Parathyroid adenoma (tissue), 2 donors: ENCODE data around the gene PPFIA2.

Experiments
- H2AFZ ChIP-seq: fragments of 300-600 bp; sonication (generic); one replicate; pipeline ENCODE4 v1.7.0; 2017; ENCODE audit warnings: antibody characterized with exemption, mild to moderate bottlenecking
- H3K27ac ChIP-seq: fragments of 300-600 bp; sonication (generic); one replicate; pipeline ENCODE4 v1.7.0; 2017
- H3K27me3 ChIP-seq: fragments of 300-600 bp; sonication (generic); one replicate; pipeline ENCODE4 v1.7.0; 2017; ENCODE audit warnings: low read length; ENCODE audit not compliant: control insufficient read depth, insufficient read depth
- H3K36me3 ChIP-seq: fragments of 300-600 bp; sonication (generic); one replicate; pipeline ENCODE4 v1.7.0; 2017; ENCODE audit warnings: low read length; ENCODE audit not compliant: control insufficient read depth, insufficient read depth
- H3K4me1 ChIP-seq: fragments of 300-600 bp; sonication (generic); one replicate; pipeline ENCODE4 v1.7.0; 2017; ENCODE audit warnings: control low read depth
- H3K4me2 ChIP-seq: fragments of 300-600 bp; sonication (generic); one replicate; pipeline ENCODE4 v1.7.0; 2017; ENCODE audit warnings: low read length
- H3K4me3 ChIP-seq: fragments of 300-600 bp; sonication (generic); one replicate; pipeline ENCODE4 v1.7.0; 2017; ENCODE audit warnings: low read depth, low read length
- H3K79me2 ChIP-seq: fragments of 300-600 bp; sonication (generic); one replicate; pipeline ENCODE4 v1.7.0; 2017; ENCODE audit warnings: control low read depth
- H3K9ac ChIP-seq: fragments of 300-600 bp; sonication (generic); one replicate; pipeline ENCODE4 v1.7.0; 2017; ENCODE audit warnings: mild to moderate bottlenecking
- H3K9me3 ChIP-seq: fragments of 300-600 bp; sonication (generic); one replicate; pipeline ENCODE4 v1.7.0; 2017; ENCODE audit warnings: low read length; ENCODE audit not compliant: control insufficient read depth
- TF ChIP-seq, protein P1 (sequence below): fragments of 300-600 bp; sonication (generic); IDR thresholded peaks from one replicate; pipeline ENCODE4 v1.7.0; 2017; ENCODE audit warnings: antibody characterized with exemption, mild to moderate bottlenecking
- donor health status: primary hyperparathyroidism.

Gene PPFIA2

DNA sequence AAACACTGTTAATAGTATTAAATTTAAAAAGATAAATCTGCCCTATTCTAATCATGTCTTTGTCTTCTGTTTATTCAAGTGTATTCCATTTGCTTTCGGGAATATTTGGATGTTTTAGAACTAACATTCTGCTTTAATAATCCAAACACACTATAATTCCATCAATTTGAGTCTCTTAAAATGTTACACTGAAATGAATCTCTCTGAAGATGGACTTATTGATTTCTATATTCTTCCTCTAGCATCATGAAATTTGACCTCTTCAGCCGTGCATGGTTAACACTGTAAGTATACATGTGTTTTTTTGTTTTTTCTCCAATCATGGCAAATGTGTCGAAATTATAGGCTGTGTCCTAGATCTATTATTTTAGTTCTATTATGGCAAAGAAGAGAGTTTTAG, 342.1 kb downstream of the PPFIA2 start:
- no peak overlapping the region for H3K4me2 ChIP-seq
- no peak overlapping the region for H3K27ac ChIP-seq
- H3K4me3 ChIP-seq: no peak overlapping the region
- no peaks in the 10 kb centered on the region for H3K27me3 ChIP-seq
- TF ChIP-seq, protein P1, sequence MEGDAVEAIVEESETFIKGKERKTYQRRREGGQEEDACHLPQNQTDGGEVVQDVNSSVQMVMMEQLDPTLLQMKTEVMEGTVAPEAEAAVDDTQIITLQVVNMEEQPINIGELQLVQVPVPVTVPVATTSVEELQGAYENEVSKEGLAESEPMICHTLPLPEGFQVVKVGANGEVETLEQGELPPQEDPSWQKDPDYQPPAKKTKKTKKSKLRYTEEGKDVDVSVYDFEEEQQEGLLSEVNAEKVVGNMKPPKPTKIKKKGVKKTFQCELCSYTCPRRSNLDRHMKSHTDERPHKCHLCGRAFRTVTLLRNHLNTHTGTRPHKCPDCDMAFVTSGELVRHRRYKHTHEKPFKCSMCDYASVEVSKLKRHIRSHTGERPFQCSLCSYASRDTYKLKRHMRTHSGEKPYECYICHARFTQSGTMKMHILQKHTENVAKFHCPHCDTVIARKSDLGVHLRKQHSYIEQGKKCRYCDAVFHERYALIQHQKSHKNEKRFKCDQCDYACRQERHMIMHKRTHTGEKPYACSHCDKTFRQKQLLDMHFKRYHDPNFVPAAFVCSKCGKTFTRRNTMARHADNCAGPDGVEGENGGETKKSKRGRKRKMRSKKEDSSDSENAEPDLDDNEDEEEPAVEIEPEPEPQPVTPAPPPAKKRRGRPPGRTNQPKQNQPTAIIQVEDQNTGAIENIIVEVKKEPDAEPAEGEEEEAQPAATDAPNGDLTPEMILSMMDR: no peak
- no peaks in the 10 kb centered on the region for H3K36me3 ChIP-seq
- H3K9ac ChIP-seq: no peak overlapping the region
- H3K79me2 ChIP-seq: no peaks in the 10 kb centered on the region
- no peaks in the 10 kb centered on the region for H3K9me3 ChIP-seq
- no peak overlapping the region for H2AFZ ChIP-seq
- no peaks in the 10 kb centered on the region for H3K4me1 ChIP-seq

DNA sequence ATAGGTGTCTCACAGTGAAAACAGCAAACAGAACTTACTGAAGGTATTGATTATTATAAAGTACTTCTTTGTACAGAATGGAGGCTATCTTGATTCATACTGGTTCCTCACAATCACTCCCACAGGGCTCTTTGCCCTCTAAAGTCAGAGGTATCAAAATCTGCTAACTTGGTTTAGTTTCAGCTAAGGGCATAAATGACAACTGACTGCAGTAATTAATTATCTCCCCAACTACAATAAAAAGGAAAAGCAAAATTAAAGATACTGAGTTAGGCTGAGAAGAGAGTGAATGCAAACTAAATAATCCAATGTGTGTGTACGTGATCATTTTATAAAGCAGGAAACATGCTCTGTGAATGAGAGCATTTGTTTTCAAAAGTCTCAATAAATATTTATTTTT, 342.6 kb downstream of the PPFIA2 start:
- no peaks in the 10 kb centered on the region for H3K27me3 ChIP-seq
- H3K9ac ChIP-seq: no peak overlapping the region
- no peaks in the 10 kb centered on the region for H3K36me3 ChIP-seq
- H3K9me3 ChIP-seq: no peaks in the 10 kb centered on the region
- no peaks in the 10 kb centered on the region for H3K4me1 ChIP-seq
- H3K4me2 ChIP-seq: no peak overlapping the region
- no peak overlapping the region for H2AFZ ChIP-seq
- H3K27ac ChIP-seq: no peak overlapping the region
- H3K79me2 ChIP-seq: no peaks in the 10 kb centered on the region
- H3K4me3 ChIP-seq: no peak overlapping the region
- TF ChIP-seq, protein P1: no peak

- Histone ChIP-seq H2AFZ (no peak overlapping the region), H3K4me2 (no peak overlapping the region), H3K27ac (no peak overlapping the region), H3K9me3 (no peaks in the 10 kb centered on the region), H3K36me3 (no peaks in the 10 kb centered on the region), H3K27me3 (no peaks in the 10 kb centered on the region), H3K4me1 (no peaks in the 10 kb centered on the region), H3K4me3 (no peak overlapping the region), H3K9ac (no peak overlapping the region), H3K79me2 (no peaks in the 10 kb centered on the region)
- TF ChIP-seq, protein P1: no peak
Observed at GRCh38 chr12:81414441-81414840, 344.7 kb downstream of the PPFIA2 start.

GRCh38 chr12:81412940-81413339, 346.2 kb downstream of the PPFIA2 start:
- Histone ChIP-seq H3K4me3 (no peak overlapping the region), H3K4me2 (no peak overlapping the region), H2AFZ (no peak overlapping the region), H3K9me3 (no peaks in the 10 kb centered on the region), H3K9ac (no peak overlapping the region), H3K27ac (no peak overlapping the region), H3K4me1 (no peaks in the 10 kb centered on the region), H3K36me3 (no peaks in the 10 kb centered on the region), H3K27me3 (no peaks in the 10 kb centered on the region), H3K79me2 (no peaks in the 10 kb centered on the region)
- TF ChIP-seq, protein P1: no peak

- TF ChIP-seq, protein P1: no peak
- H3K9me3 ChIP-seq: no peaks in the 10 kb centered on the region
- no peaks in the 10 kb centered on the region for H3K36me3 ChIP-seq
Observed at GRCh38 chr12:81403348-81403747, 355.8 kb downstream of the PPFIA2 start.

More at GRCh38 chr12:81403348-81403747, 355.8 kb downstream of the PPFIA2 start:
- H3K4me2 ChIP-seq: no peak overlapping the region
- no peaks in the 10 kb centered on the region for H3K79me2 ChIP-seq
- no peak overlapping the region for H3K9ac ChIP-seq
- H3K27ac ChIP-seq: no peak overlapping the region
- H3K27me3 ChIP-seq: no peaks in the 10 kb centered on the region
- no peak overlapping the region for H3K4me3 ChIP-seq
- H2AFZ ChIP-seq: no peak overlapping the region
- no peaks in the 10 kb centered on the region for H3K4me1 ChIP-seq
